ENCODE measurements around the gene ENOX2.

Gene ENOX2

GRCh38 chrX:130885508-130885907, 17.5 kb downstream of the ENOX2 start:
- no peak for DNase-seq (ENCODE audit: low spot score)

- DNase-seq (ENCODE audit: low spot score) = no peak
Observed at GRCh38 chrX:130884627-130885026, 18.4 kb downstream of the ENOX2 start.

GRCh38 chrX:130879869-130880268, 23.1 kb downstream of the ENOX2 start:
- no peak for DNase-seq (ENCODE audit: low spot score)

GRCh38 chrX:130878350-130879341, 24.4 kb downstream of the ENOX2 start:
- no peak for DNase-seq (ENCODE audit: low spot score)

GRCh38 chrX:130877892-130878341, 25.1 kb downstream of the ENOX2 start:
- DNase-seq (ENCODE audit: low spot score) = no peak

GRCh38 chrX:130876226-130876625, 26.8 kb downstream of the ENOX2 start:
- DNase-seq (ENCODE audit: low spot score) = no peak

- no peak for DNase-seq (ENCODE audit: low spot score)
Observed at GRCh38 chrX:130874751-130875150, 28.3 kb downstream of the ENOX2 start.

- no peak for DNase-seq (ENCODE audit: low spot score)
Observed at GRCh38 chrX:130869239-130869638, 33.8 kb downstream of the ENOX2 start.

GRCh38 chrX:130861462-130861861, 41.5 kb downstream of the ENOX2 start:
- DNase-seq (ENCODE audit: low spot score) = no peak

GRCh38 chrX:130857207-130857606, 45.8 kb downstream of the ENOX2 start:
- no peak for DNase-seq (ENCODE audit: low spot score)

GRCh38 chrX:130851569-130851968, 51.4 kb downstream of the ENOX2 start:
- no peak for DNase-seq (ENCODE audit: low spot score)

- no peak for DNase-seq (ENCODE audit: low spot score)
Observed at GRCh38 chrX:130848763-130849162, 54.2 kb downstream of the ENOX2 start.

GRCh38 chrX:130846746-130847145, 56.3 kb downstream of the ENOX2 start:
- DNase-seq (ENCODE audit: low spot score) = no peak

GRCh38 chrX:130841776-130842175, 61.2 kb downstream of the ENOX2 start:
- no peak for DNase-seq (ENCODE audit: low spot score)

- no peak for DNase-seq (ENCODE audit: low spot score)
Observed at GRCh38 chrX:130840345-130840744, 62.7 kb downstream of the ENOX2 start.

GRCh38 chrX:130836447-130836846, 66.6 kb downstream of the ENOX2 start:
- peak; percentile 14 for DNase-seq (ENCODE audit: low spot score)

- no peak for DNase-seq (ENCODE audit: low spot score)
Observed at GRCh38 chrX:130834830-130835229, 68.2 kb downstream of the ENOX2 start.

- peak; percentile 21 for DNase-seq (ENCODE audit: low spot score)
Observed at GRCh38 chrX:130834149-130834548, 68.9 kb downstream of the ENOX2 start.

GRCh38 chrX:130831347-130831722, 71.7 kb downstream of the ENOX2 start:
- no peak for DNase-seq (ENCODE audit: low spot score)

- DNase-seq (ENCODE audit: low spot score) = no peak
Observed at GRCh38 chrX:130830599-130831346, 72.2 kb downstream of the ENOX2 start.

- DNase-seq (ENCODE audit: low spot score) = no peak
Observed at GRCh38 chrX:130829526-130830515, 73.2 kb downstream of the ENOX2 start.

- no peak for DNase-seq (ENCODE audit: low spot score)
Observed at GRCh38 chrX:130828641-130829040, 74.4 kb downstream of the ENOX2 start.
